WI38 (cell line): ENCODE measurements around the gene REEP3.
"Not testable (repeated sequence)": the region's sequence is repeated elsewhere in the genome, so short reads cannot be mapped to it uniquely, and the experiment has no call there.

Experiments
- H3K4me3 ChIP-seq: 2 replicates; pipeline ENCODE4 v1.5.1; 2011; ENCODE audit warnings: low read depth, mild to moderate bottlenecking, control low read depth, low read length
- TF ChIP-seq, protein P1 (sequence below): IDR thresholded peaks from 2 replicates; pipeline ENCODE4 v1.5.1; 2012; ENCODE audit warnings: low read depth, mild to moderate bottlenecking, control low read depth, low read length

Gene REEP3

DNA sequence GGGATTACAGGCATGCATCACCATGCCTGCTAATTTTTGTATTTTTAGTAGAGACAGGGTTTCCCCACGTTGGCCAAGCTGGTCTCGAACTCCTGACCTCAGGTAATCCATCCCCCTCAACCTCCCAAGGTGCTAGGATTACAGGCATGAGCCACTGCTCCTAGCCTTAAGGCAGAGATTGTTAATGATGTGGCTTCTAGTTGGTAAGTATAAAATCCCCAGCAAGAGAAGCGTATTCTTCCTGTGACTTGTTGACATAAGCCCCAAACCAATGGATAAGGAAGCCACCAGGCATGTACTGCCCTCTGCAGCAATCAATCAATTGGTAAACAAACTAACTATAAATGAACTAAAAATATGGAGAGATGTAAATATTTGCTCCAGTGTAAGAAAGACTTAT, 41.2 kb downstream of the REEP3 start:
- TF ChIP-seq, protein P1, sequence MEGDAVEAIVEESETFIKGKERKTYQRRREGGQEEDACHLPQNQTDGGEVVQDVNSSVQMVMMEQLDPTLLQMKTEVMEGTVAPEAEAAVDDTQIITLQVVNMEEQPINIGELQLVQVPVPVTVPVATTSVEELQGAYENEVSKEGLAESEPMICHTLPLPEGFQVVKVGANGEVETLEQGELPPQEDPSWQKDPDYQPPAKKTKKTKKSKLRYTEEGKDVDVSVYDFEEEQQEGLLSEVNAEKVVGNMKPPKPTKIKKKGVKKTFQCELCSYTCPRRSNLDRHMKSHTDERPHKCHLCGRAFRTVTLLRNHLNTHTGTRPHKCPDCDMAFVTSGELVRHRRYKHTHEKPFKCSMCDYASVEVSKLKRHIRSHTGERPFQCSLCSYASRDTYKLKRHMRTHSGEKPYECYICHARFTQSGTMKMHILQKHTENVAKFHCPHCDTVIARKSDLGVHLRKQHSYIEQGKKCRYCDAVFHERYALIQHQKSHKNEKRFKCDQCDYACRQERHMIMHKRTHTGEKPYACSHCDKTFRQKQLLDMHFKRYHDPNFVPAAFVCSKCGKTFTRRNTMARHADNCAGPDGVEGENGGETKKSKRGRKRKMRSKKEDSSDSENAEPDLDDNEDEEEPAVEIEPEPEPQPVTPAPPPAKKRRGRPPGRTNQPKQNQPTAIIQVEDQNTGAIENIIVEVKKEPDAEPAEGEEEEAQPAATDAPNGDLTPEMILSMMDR, result no peak

DNA sequence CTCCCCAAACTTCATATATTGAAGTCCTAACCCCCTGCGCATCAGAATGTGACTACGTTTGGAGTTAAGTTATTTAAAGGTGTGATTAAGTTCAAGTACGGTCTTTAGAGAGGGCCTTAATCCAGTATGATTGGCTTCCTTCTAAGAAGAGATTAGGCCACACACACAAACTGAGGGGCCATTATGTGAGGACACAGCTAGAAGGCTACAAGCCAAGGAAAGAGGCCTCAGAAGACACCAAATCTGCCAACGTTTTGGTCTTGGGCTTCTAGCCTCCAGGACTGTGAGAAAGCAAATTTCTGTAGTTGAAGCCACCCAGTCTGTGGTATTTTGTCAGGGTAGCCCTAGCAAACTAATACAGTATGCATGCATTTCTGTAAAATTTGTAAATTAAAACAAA, 41.7 kb downstream of the REEP3 start:
- TF ChIP-seq, protein P1, result no peak

More for the DNA sequence above, 41.2 kb downstream of the REEP3 start:
- H3K4me3 ChIP-seq, result no peak overlapping the region

DNA sequence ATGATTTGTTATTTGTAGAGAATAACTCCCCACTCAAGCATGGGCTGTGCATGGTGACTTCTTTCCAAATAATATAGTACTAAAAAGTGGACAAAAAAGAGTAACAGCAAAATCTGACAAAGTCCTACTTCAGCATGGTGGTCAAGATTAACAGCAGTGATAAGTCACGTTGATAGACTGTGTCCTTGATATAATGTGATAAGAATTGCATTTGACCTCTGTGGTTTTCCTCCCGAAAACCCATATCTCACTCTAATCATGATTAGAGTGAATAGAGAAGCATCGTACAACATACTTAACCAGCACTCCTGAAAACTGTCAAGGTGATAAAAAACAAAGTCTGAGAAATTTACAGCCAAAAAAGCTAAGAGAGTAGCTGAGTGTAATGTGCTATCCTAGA, 42.4 kb downstream of the REEP3 start:
- TF ChIP-seq, protein P1, result no peak

More for the DNA sequence above, 41.7 kb downstream of the REEP3 start:
- H3K4me3 ChIP-seq, result no peak overlapping the region

DNA sequence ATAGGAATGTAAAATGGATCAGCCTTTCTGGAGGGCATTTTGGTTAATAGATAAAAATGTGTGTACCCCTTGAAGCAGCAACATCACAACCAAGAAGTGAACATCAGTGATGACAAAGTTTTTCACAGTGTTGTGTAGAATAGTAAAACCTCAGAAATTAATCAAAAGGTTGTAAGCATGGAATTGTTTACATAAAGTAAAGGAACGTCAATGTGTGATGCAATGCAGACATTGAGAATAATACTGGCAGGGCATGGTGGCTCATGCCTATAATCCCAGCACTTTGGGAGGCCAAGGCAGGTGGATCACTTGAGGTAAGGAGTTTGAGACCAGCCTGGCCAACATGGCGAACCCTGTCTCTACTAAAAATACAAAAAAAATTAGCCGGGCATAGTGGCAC, 43.5 kb downstream of the REEP3 start:
- H3K4me3 ChIP-seq, result not testable (repeated sequence)

More for the DNA sequence above, 42.4 kb downstream of the REEP3 start:
- H3K4me3 ChIP-seq, result no peak overlapping the region

DNA sequence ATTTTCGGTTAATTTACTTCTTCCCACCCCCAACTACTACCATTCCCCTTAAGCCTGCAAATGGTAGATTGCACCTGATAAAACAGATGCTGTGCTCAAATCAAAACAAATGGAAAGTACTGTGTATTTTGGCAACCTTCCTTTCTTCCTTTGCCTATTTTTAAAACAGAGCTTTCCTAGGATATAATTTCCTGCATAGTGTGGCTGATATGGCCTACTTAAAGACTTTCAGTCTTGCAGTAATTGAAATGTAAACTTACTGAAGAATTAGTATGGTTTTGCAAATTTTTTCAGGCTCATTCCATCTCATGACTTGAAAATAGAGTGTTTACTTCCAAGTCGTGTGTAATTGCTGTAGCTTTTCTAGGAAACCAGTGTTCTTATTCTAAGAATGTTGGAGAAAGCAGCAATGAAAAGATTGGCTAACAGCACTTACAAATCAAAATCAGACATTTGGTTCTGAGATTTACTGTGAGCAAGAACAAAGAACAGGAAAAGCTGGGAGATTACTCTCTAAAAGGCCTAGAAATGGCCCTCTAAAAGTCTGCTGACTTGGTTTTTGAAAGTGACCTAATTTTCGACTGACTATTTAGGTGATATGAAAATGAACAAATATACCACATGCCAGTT, 52.0 kb downstream of the REEP3 start:
- TF ChIP-seq, protein P1, result no peak
- no peak overlapping the region for H3K4me3 ChIP-seq

DNA sequence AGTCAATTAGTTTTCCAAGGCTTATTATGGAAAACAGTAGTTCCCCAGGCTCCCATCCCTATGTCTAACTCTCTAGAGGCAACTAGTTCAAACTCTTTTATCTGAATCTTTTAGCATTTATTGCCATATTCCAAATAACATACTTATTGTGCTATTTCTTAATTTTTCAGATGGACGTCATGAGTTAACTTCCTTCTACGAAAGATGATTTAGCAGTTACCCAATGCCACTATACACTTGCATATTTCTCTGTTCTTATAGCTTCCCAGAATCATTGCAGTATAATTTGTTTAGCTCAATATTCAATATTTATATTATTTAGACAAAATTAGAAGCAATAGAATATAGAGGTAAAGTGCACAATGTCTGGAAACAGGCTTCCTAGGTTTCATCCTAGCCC, 52.8 kb downstream of the REEP3 start:
- TF ChIP-seq, protein P1, result no peak
- H3K4me3 ChIP-seq, result no peak overlapping the region

DNA sequence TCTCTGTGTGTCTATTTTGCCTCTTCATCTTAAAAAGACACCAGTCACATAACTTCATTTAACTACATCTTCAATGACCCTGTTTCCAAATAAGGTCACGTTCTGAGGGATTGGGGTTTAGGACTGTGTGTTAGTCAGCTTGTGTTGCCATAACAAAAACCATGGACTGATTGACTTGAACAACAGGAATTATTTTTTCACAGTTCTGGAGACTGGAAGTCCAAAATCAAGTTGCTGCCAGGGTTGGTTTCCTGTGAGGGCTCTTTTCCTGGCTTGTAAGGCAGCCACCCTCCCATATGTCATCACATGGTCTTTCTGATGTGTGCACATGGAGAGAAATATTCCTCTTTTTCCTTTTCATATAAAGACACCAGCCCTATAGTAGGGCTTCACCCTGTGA, 55.3 kb downstream of the REEP3 start:
- TF ChIP-seq, protein P1, result no peak
- no peak overlapping the region for H3K4me3 ChIP-seq

DNA sequence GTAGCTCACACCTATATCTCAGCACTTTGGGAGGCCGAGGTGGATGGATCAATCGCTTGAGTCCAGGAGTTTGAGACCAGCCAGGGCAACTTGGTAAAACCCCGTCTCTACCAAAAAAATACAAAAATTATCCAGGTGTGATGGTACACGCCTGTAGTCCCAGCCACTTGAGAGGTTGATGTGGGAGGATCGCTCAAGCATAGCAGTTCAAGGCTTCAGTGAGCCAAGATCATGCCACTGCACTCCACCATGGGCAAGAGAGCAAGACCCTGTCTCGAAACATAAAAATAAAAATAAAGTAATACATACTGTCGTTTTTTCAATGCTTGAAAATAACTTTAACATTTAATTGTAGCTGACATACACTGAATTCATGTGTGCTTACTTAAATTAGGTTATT, 57.3 kb downstream of the REEP3 start:
- TF ChIP-seq, protein P1, result no peak
- H3K4me3 ChIP-seq, result no peak overlapping the region
